Measurements from ENCODE around the gene PADI3. TPM values are rescaled to one million over a fixed set of nuclear protein-coding genes. Genes with fewer than 3 reads are reported as not detected.

The PADI3 gene, protein sequence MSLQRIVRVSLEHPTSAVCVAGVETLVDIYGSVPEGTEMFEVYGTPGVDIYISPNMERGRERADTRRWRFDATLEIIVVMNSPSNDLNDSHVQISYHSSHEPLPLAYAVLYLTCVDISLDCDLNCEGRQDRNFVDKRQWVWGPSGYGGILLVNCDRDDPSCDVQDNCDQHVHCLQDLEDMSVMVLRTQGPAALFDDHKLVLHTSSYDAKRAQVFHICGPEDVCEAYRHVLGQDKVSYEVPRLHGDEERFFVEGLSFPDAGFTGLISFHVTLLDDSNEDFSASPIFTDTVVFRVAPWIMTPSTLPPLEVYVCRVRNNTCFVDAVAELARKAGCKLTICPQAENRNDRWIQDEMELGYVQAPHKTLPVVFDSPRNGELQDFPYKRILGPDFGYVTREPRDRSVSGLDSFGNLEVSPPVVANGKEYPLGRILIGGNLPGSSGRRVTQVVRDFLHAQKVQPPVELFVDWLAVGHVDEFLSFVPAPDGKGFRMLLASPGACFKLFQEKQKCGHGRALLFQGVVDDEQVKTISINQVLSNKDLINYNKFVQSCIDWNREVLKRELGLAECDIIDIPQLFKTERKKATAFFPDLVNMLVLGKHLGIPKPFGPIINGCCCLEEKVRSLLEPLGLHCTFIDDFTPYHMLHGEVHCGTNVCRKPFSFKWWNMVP
- total RNA-seq = under 1 TPM in 2 of 4 donors, not detected in 2; 0.20 to 0.31 TPM

DNA sequence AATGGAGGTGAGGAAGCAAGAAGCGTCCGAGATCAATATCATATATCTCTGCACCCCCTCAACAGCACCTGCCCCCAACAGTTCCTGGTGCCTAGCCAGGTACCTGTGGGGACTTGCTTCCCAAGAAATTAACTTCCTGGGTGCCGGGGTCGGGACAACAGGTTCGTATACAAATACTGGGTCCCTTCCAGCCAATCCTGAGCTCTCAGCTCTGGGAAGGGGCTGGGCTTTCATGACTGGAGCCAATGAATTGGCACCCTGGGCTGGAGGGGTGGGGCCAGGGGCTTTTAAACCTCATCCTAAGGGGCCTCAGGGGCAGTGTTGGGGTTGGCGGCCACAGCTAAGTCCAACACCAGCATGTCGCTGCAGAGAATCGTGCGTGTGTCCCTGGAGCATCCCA lies at the start of gene PADI3:
Gene PADI3, plus strand, starts transcription at position 318 of the 400 bp plus-strand sequence. Its CDS starts 40 bp downstream, at position 358.
- no peak for ATAC-seq
- Histone ChIP-seq H3K27ac (no peak within 1 kb of the TSS), H3K9me3 (no peaks in the 10 kb centered on the region), H3K36me3 (no peaks in the 10 kb centered on the region), H3K27me3 (peaks cover 53% of the 10 kb centered on the region), H3K4me1 (no peaks in the 10 kb centered on the region), H3K4me3 (no peak within 1 kb of the TSS)
- TF ChIP-seq, protein P1, sequence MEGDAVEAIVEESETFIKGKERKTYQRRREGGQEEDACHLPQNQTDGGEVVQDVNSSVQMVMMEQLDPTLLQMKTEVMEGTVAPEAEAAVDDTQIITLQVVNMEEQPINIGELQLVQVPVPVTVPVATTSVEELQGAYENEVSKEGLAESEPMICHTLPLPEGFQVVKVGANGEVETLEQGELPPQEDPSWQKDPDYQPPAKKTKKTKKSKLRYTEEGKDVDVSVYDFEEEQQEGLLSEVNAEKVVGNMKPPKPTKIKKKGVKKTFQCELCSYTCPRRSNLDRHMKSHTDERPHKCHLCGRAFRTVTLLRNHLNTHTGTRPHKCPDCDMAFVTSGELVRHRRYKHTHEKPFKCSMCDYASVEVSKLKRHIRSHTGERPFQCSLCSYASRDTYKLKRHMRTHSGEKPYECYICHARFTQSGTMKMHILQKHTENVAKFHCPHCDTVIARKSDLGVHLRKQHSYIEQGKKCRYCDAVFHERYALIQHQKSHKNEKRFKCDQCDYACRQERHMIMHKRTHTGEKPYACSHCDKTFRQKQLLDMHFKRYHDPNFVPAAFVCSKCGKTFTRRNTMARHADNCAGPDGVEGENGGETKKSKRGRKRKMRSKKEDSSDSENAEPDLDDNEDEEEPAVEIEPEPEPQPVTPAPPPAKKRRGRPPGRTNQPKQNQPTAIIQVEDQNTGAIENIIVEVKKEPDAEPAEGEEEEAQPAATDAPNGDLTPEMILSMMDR (IDR thresholded peaks at IDR 0.05) = no peak
- TF ChIP-seq POLR2AphosphoS5 (IDR thresholded peaks at IDR 0.05) = no peak
- no peak for TF ChIP-seq POLR2A (IDR thresholded peaks at IDR 0.05)
- TF ChIP-seq EP300 (IDR thresholded peaks at IDR 0.05) = no peak
- WGBS, 2 donors (ENCODE audit: low coverage in 1 of 2) = 73 to 86% methylated on average over 2 of the region's 9 CpGs

DNA sequence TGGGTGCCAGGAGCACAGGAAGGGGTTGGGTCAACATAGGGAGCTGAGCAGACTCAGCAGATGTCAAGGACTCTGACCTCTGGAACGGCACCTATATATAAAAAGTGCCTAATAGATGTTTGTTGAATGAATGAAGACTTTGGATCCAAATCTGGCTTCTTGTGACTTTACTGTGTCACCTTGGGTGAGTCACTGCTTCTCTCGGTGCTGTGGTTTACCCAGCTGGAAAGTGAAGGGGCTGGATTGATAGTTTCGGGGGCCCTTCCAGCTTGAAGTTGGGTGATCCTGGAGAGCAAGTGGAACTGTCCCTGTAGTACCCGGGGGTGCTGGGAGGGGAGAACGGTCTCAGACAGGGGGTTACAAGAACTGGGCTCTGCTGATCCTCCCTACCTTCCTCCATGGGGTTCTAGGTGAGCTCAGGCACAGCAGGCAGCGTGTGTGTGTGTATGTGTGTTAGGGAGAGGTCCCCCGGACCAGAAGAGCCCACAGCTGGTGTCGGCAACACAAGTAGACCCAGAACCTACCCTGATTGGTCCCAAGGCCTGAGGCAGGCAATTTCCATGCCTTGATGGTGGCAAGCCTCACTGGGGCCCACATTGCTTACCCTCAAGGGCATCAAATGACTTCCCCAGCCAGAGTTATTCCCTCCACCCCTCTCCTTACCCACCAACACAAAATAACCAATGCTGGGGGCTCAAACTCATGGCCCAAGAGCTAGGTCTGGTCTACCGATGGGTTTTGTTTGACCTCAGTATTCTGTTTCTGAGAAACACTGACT lies 49.4 kb upstream of the PADI3 start:
- no peak for TF ChIP-seq EP300 (IDR thresholded peaks at IDR 0.05)
- no peak for TF ChIP-seq POLR2A (IDR thresholded peaks at IDR 0.05)
- no peak for TF ChIP-seq POLR2AphosphoS5 (IDR thresholded peaks at IDR 0.05)
- TF ChIP-seq, protein P1 (IDR thresholded peaks at IDR 0.05) = no peak
- Histone ChIP-seq H3K27me3 (peaks cover 52% of the 10 kb centered on the region), H3K4me1 (no peaks in the 10 kb centered on the region), H3K4me3 (no peak overlapping the region), H3K27ac (no peak overlapping the region), H3K9me3 (no peaks in the 10 kb centered on the region), H3K36me3 (no peaks in the 10 kb centered on the region)
- ATAC-seq = no peak
- 67 to 90% methylated on average over 2 to 3 of the region's 9 CpGs for WGBS, 2 donors (ENCODE audit: low coverage in 1 of 2)

DNA sequence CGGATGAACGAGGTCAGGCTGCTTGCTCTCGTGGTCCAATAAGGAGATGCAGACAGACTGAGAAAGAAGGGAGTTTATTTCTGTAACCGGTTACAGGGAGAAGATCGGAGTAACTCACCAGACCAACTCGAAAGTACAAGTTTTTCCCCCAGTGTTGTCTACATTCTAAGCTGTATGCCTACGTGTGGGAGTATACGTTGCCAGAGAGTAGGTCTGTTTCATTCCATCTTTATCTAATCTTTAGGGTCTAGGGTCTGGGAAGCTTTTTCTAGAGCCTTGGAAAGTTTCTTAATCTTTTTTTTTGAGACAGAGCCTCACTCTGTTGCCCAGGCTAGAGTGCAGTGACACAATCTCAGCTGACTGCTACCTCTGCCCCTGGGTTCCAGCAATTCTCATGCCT lies 48.7 kb upstream of the PADI3 start:
- Histone ChIP-seq H3K27ac (no peak overlapping the region), H3K36me3 (no peaks in the 10 kb centered on the region), H3K4me1 (no peaks in the 10 kb centered on the region), H3K9me3 (no peaks in the 10 kb centered on the region), H3K4me3 (no peak overlapping the region), H3K27me3 (peaks cover 52% of the 10 kb centered on the region)
- no peak for TF ChIP-seq POLR2A (IDR thresholded peaks at IDR 0.05)
- TF ChIP-seq EP300 (IDR thresholded peaks at IDR 0.05) = no peak
- TF ChIP-seq, protein P1 (IDR thresholded peaks at IDR 0.05) = no peak
- no peak for TF ChIP-seq POLR2AphosphoS5 (IDR thresholded peaks at IDR 0.05)
- WGBS, 2 donors (ENCODE audit: low coverage in 1 of 2) = 43 to 52% methylated on average over 8 of the region's 8 CpGs
- ATAC-seq = no peak

DNA sequence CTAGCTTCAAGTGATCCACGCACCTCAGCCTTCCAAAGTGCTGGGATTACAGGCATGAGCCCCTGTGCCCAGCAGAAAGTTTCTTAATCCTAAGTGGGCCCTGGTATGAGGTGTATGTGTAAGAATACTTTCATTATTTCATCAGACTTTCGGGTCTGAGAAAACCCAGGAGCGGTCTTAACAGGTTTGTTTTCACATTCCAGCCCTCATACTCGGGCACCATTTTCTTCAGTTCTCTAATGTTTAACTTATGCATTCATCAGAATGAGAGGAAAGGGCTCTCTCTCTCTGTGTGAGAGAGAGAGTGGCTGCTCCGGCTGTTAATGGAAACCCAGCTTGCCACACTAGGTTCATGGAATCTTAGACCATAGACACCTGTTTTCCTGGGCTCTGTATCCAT lies 48.1 kb upstream of the PADI3 start:
- Histone ChIP-seq H3K27ac (no peak overlapping the region), H3K27me3 (peaks cover 53% of the 10 kb centered on the region), H3K4me3 (no peak overlapping the region), H3K4me1 (no peaks in the 10 kb centered on the region), H3K9me3 (no peaks in the 10 kb centered on the region), H3K36me3 (no peaks in the 10 kb centered on the region)
- TF ChIP-seq EP300 (IDR thresholded peaks at IDR 0.05) (no peak), POLR2AphosphoS5 (IDR thresholded peaks at IDR 0.05) (no peak), POLR2A (IDR thresholded peaks at IDR 0.05) (no peak)
- TF ChIP-seq, protein P1 (IDR thresholded peaks at IDR 0.05) = no peak
- 29 to 42% methylated on average over 2 to 4 of the region's 5 CpGs for WGBS, 2 donors (ENCODE audit: low coverage in 1 of 2)
- ATAC-seq = no peak
